HepG2 (cell line): ENCODE data around the gene KLHL40.

ENCODE experiments used
- EP300 ChIP-seq, 3 experiments: sonication (generic) in 1 of 3; formaldehyde crosslinking in 1 of 3; IDR thresholded peaks; 2 replicates each; pipeline versions ENCODE4 v1.5.1 to v1.6.1; 2011 to 2020; ENCODE audit warnings: low read depth in 2 of 3, low read length in 2 of 3, borderline replicate concordance in 1 of 3, improper control_type of control experiment in 1 of 3, mild to moderate bottlenecking in 1 of 3, missing genetic modification reagents in 1 of 3, moderate library complexity in 1 of 3
- ESRRA ChIP-seq: sonication (generic); formaldehyde crosslinking; IDR thresholded peaks from 2 replicates; pipeline ENCODE4 v1.5.1; 2020; ENCODE audit warnings: mild to moderate bottlenecking, low read depth, missing genetic modification reagents
- GABPA ChIP-seq, 2 experiments: IDR thresholded peaks; 2 replicates each; pipeline ENCODE4 v1.6.1; 2011 to 2016; ENCODE audit warnings: low read depth in 2 of 2, low read length in 1 of 2, missing biosample characterization in 1 of 2, missing genetic modification characterization in 1 of 2
- RAD21 ChIP-seq: fragments of 450-650 bp; formaldehyde crosslinking; IDR thresholded peaks from 2 replicates; pipeline ENCODE4 v1.5.0; 2020; ENCODE audit warnings: mild to moderate bottlenecking
- SETDB1 ChIP-seq: sonication (generic); formaldehyde crosslinking; IDR thresholded peaks from 2 replicates; pipeline ENCODE4 v1.5.1; 2020; ENCODE audit warnings: missing genetic modification reagents, mild to moderate bottlenecking, borderline replicate concordance
- SIX1 ChIP-seq: sonication (generic); formaldehyde crosslinking; IDR thresholded peaks from 2 replicates; pipeline ENCODE4 v1.4.0; 2020; ENCODE audit warnings: missing genetic modification reagents, borderline replicate concordance
- ZBED4 ChIP-seq: sonication (generic); formaldehyde crosslinking; IDR thresholded peaks from 2 replicates; pipeline ENCODE4 v1.4.0; 2020; ENCODE audit warnings: missing genetic modification reagents, borderline replicate concordance
- ZNF207 ChIP-seq: fragments of 450-650 bp; IDR thresholded peaks from 2 replicates; pipeline ENCODE4 v1.6.1; 2016; ENCODE audit warnings: antibody characterized with exemption, borderline replicate concordance
- ZNF292 ChIP-seq: sonication (generic); formaldehyde crosslinking; IDR thresholded peaks from 2 replicates; pipeline ENCODE4 v1.8.1; 2022; ENCODE audit warnings: mild to moderate bottlenecking, low read depth, missing genetic modification reagents, borderline replicate concordance
- ZNF3 ChIP-seq: IDR thresholded peaks from 2 replicates; pipeline ENCODE4 v1.7.0; 2017; ENCODE audit warnings: inconsistent platforms
- ZNF414 ChIP-seq: sonication (generic); formaldehyde crosslinking; IDR thresholded peaks from 2 replicates; pipeline ENCODE4 v1.5.0; 2020; ENCODE audit warnings: missing genetic modification reagents

- TF ChIP-seq RAD21 (no peak), ZBED4 (CRISPR knock-in tag) (no peak), ZNF414 (CRISPR knock-in tag) (no peak), GABPA (IDR thresholded peaks at IDR 0.05; ENCODE audit: low read depth, low read length) (no peak), GABPA (CRISPR knock-in tag; IDR thresholded peaks at IDR 0.05; ENCODE audit: low read depth) (no peak), ZNF292 (CRISPR knock-in tag) (no peak), ZNF207 (no peak), SIX1 (CRISPR knock-in tag) (no peak), EP300 (IDR thresholded peaks at IDR 0.05; ENCODE audit: low read depth in 2 of 2, low read length in 2 of 2) (no peak), EP300 (CRISPR knock-in tag; IDR thresholded peaks at IDR 0.05; ENCODE audit: borderline replicate concordance) (no peak), ESRRA (CRISPR knock-in tag) (no peak), SETDB1 (CRISPR knock-in tag) (no peak), ZNF3 (no peak)
Measured at GRCh38 chr3:42670051-42670576, 15.2 kb upstream of the KLHL40 start.
